HG02884 (cell line): Measurements from ENCODE around the gene LTB4R2.
"Not testable (repeated sequence)": the region's sequence is repeated elsewhere in the genome, so short reads cannot be mapped to it uniquely, and the experiment has no call there.

Source experiments
- ATAC-seq: cut with Tn5 transposase; IDR thresholded peaks from one replicate; pipeline ENCODE4 v1.9.1; 2021; ENCODE audit warnings: mild to moderate bottlenecking, moderate library complexity; ENCODE audit not compliant: unreplicated experiment

Gene LTB4R2

GRCh38 chr14:24317141-24317928 is 7.4 kb downstream of the LTB4R2 start:
- ATAC-seq = no peak

- ATAC-seq = no peak
Measured at GRCh38 chr14:24321212-24321975, 11.5 kb downstream of the LTB4R2 start.

GRCh38 chr14:24322672-24323071 is 12.7 kb downstream of the LTB4R2 start:
- no peak for ATAC-seq

- no peak for ATAC-seq
Measured at GRCh38 chr14:24323341-24323740, 13.4 kb downstream of the LTB4R2 start.

GRCh38 chr14:24324024-24324423 is 14.1 kb downstream of the LTB4R2 start:
- no peak for ATAC-seq

GRCh38 chr14:24325041-24325530 is 15.1 kb downstream of the LTB4R2 start:
- no peak for ATAC-seq

- ATAC-seq = no peak
Measured at GRCh38 chr14:24325963-24326362, 16.0 kb downstream of the LTB4R2 start.

- ATAC-seq = no peak
Measured at GRCh38 chr14:24327303-24327702, 17.4 kb downstream of the LTB4R2 start.

GRCh38 chr14:24327914-24328313 is 18.0 kb downstream of the LTB4R2 start:
- ATAC-seq = not testable (repeated sequence)

- ATAC-seq = no peak
Measured at GRCh38 chr14:24329073-24329663, 19.2 kb downstream of the LTB4R2 start.

- no peak for ATAC-seq
Measured at GRCh38 chr14:24329736-24330135, 19.8 kb downstream of the LTB4R2 start.

- ATAC-seq = no peak
Measured at GRCh38 chr14:24330973-24331674, 21.2 kb downstream of the LTB4R2 start.

- no peak for ATAC-seq
Measured at GRCh38 chr14:24331731-24332267, 21.9 kb downstream of the LTB4R2 start.

GRCh38 chr14:24332268-24332993 is 22.5 kb downstream of the LTB4R2 start:
- ATAC-seq = peak; percentile 82

GRCh38 chr14:24334431-24335291 is 24.7 kb downstream of the LTB4R2 start, which contains the start of gene ADCY4:
TSS of gene ADCY4 (minus strand) at chr14:24335071. CDS start at chr14:24334652, 419 bp downstream.
- ATAC-seq = no peak

- ATAC-seq = no peak
Measured at GRCh38 chr14:24335461-24336171, 25.7 kb downstream of the LTB4R2 start.

GRCh38 chr14:24337144-24337823 is 27.3 kb downstream of the LTB4R2 start:
- no peak for ATAC-seq

GRCh38 chr14:24337824-24338175 is 27.9 kb downstream of the LTB4R2 start:
- ATAC-seq = no peak
